Measurements from ENCODE around the gene ZXDC. TPM values are rescaled to one million over a fixed set of nuclear protein-coding genes. Genes with fewer than 3 reads are reported as not detected.

ZXDC gene
- total RNA-seq, 1 donor from 2014 or later = 29.4 TPM

DNA sequence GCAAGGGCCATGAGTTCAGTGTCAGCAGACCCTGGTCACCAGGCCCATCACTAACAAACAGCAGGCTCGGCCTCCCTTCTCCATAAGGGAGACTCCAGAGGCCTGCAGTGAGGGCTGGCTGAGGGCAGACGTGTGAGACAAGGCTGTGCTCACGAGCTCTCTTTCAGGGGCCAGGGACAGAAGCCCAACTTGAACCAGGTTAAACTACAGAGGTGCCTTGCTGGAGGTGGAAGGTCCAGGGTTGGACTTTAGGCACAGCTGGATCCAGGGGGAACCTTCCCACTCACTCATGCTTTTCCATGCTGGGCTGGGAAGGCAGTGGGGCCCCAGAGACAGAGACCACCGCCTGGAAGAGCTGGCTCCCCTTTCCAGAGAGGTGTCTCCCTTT, 62.0 kb downstream of the ZXDC start:
- no peaks in the 10 kb centered on the region for H3K4me1 Mint-ChIP-seq (ENCODE audit: low read depth)
- intact Hi-C loops (cut with micrococcal nuclease) = no loop called here
- no peak for DNase-seq (ENCODE audit: low spot score)
- no peak overlapping the region for H3K4me3 Mint-ChIP-seq
- H3K9me3 Mint-ChIP-seq = no peaks in the 10 kb centered on the region
- H3K36me3 Mint-ChIP-seq (ENCODE audit: low read depth) = no peaks in the 10 kb centered on the region
- peaks cover 15% of the 10 kb centered on the region for H3K27me3 Mint-ChIP-seq (ENCODE audit: insufficient read depth)
- no peak overlapping the region for H3K27ac Mint-ChIP-seq

DNA sequence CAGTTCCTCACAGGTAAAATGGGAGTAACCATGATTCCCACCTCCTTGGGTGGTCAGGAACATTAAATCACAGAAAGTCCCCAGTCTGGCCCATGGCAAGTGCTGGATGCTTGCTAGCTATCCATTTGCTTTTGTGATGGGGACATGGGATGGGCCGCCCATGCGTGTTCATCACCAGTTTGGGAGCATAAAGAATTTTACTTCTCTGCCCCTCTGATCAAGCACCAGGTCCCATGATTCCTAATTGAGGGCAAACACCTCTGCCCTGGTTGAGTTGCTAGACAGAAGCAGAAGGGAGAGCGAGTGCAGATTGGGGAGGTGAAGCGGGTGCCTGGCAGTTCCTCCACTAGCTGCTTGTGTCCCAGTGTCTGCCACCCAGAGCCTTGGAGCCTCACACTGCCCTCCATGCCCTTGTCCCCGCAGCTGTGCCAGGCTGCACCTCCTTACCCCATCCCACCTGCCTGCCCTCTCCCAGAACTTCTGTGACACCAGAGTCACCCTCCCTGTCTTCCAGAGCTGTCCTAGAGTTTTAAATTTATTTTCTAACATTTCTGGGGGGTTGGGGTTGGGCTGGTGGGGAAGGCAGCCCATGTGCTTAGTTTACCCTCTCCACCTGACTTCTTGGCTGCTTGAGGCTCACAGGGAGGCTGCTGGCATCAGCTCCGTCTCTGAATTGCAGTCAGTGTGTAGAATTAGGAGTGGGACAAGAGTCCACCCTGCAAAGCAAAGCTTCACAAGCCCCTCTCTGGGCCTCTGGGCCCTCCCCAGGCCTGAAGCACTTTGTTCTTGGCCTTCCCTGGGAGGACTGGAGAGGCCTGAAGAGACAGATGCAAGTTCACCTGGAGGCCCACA, 62.6 kb downstream of the ZXDC start:
- intact Hi-C loops (cut with micrococcal nuclease) = no loop called here
- H3K9me3 Mint-ChIP-seq = no peaks in the 10 kb centered on the region
- H3K36me3 Mint-ChIP-seq (ENCODE audit: low read depth) = no peaks in the 10 kb centered on the region
- no peaks in the 10 kb centered on the region for H3K4me1 Mint-ChIP-seq (ENCODE audit: low read depth)
- no peak overlapping the region for H3K4me3 Mint-ChIP-seq
- no peak for DNase-seq (ENCODE audit: low spot score)
- H3K27me3 Mint-ChIP-seq (ENCODE audit: insufficient read depth) = peaks cover 15% of the 10 kb centered on the region
- no peak overlapping the region for H3K27ac Mint-ChIP-seq

DNA sequence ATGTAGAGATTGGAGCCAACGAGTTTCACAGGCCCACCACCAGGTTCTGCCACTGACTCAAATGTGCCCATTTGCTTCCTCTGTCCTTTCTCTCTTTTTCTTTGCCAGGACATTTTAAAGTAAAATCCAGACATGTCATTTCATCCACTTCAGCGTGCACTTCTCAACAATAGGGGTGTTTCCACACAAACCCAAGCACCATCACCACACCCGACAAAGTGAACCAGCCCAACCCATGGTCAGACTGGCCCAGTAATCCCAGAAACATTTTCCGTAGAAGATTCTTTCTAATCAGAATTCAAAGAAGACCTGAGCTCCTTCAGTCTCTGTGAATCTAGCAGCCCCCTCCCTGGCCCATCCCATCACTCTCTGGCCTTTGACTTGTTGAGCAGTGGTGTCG, 67.6 kb downstream of the ZXDC start:
- Mint-ChIP-seq H3K36me3 (ENCODE audit: low read depth) (no peaks in the 10 kb centered on the region), H3K9me3 (no peaks in the 10 kb centered on the region), H3K27me3 (ENCODE audit: insufficient read depth) (peaks cover 13% of the 10 kb centered on the region), H3K4me3 (no peak overlapping the region), H3K27ac (no peak overlapping the region), H3K4me1 (ENCODE audit: low read depth) (no peaks in the 10 kb centered on the region)
- no peak for DNase-seq (ENCODE audit: low spot score)
- intact Hi-C loops (cut with micrococcal nuclease) = no loop called here

DNA sequence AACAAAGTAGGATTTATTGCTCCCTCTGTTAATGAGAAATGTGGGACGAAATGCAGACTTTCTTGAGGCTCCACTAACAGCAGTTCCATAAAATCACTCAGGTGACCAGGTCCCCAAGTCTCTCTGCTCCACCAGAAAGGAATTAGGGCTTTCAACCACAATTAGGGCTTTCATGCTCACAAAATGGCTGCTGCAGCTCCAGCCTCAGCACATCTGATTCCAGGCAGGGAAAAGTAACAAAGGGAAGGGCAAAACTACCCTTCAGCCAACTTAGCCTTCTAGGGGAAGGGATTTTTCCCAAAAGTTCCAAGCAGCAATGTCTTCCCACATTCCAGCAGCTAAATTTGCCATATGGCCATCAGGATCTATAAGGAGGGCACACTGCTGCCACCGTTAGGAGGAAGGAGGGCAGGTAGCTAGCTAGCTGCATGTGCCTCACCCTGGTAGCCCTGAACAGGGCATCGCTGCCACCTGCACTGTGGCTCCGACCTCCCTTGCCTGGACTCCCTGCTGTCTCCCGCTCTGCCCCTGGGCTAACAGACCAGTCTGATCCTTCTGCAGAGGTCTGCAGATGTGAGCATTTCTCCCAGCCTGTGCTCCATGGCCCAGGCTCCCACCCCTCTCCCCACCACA, 68.2 kb downstream of the ZXDC start:
- Mint-ChIP-seq H3K27ac (no peak overlapping the region), H3K36me3 (ENCODE audit: low read depth) (no peaks in the 10 kb centered on the region), H3K4me1 (ENCODE audit: low read depth) (no peaks in the 10 kb centered on the region), H3K9me3 (no peaks in the 10 kb centered on the region), H3K27me3 (ENCODE audit: insufficient read depth) (peaks cover 13% of the 10 kb centered on the region), H3K4me3 (no peak overlapping the region)
- no peak for DNase-seq (ENCODE audit: low spot score)
- intact Hi-C loops (cut with micrococcal nuclease) = no loop called here

DNA sequence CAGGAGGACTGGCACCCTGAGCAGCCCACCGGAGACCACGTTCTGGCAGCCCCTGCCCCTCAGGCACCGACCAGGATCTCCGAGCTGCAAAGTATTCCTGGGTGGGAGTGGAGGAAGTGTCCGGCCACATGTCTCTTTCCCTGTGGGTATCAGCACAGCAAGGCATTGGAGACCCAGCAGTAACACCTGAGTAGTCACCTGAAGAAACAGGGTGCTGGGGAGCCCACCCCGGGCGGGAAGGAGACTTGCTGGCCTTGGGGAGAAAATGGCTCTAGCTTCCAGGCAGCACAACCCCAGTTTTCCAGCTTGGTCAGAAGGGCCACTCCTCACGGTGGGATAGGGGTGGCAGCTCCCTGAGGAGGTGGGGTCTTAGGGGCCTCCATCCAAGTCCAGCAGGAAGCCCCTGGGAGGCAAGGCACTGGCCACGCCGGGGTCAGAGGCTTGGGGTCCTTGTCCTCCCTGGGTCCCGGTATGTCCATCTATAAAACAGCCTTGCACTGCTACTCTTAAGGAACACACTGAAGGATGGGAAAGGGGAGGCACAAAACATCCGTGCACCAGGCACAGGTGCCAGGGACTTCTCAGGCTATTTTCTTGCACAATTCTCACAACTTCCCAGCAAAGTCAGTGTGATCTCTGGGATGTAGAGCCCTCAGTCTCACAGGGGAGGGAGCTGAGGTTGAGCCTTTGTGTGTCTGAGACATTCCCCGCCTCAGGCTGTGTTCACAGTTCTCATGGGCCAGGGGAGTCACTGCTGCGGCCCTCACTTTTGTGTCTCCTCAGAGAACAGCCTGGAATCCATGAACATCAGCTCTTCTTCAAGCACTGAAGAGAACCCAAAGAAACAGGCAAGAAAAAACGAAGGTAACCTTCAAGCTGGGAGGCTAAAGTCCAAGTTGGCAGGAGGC, 69.0 kb downstream of the ZXDC start:
- H3K9me3 Mint-ChIP-seq = no peaks in the 10 kb centered on the region
- H3K4me3 Mint-ChIP-seq = no peak overlapping the region
- H3K4me1 Mint-ChIP-seq (ENCODE audit: low read depth) = no peaks in the 10 kb centered on the region
- H3K27me3 Mint-ChIP-seq (ENCODE audit: insufficient read depth) = peaks cover 10% of the 10 kb centered on the region
- H3K36me3 Mint-ChIP-seq (ENCODE audit: low read depth) = no peaks in the 10 kb centered on the region
- intact Hi-C loops (cut with micrococcal nuclease) = no loop called here
- DNase-seq (ENCODE audit: low spot score) = no peak
- no peak overlapping the region for H3K27ac Mint-ChIP-seq

DNA sequence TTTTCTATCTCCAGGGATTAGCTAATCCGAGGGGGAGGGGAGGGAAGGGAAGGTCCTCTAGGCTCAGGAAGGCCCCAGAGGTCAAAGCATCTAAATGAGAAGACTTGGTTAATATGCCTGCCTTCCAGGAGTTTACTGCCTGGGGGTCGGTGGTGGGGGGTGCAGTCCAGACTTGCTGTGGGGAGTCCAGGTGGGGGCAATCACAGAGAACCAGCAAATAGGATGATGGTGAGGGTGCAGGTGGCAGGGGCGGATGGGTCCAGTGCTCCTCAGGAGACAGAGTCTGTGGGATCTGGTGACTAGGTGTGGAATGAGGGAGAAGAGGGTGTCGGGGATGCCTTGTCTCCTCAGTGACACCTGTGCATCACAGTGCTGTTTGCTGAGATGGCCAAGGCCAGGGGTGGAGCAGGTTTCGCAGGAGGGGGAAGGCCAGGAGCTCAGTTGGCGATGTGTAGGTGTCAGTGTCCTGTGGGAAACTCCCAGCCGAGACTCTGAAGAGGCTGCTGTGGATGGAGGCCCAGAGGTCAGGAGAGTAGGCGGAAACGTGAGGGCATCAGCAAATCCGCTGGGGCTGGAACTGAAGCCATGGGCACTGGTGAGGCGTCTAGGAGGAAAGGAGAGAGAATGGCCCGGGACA, 72.9 kb downstream of the ZXDC start:
- intact Hi-C loops (cut with micrococcal nuclease) = no loop called here
- H3K27me3 Mint-ChIP-seq (ENCODE audit: insufficient read depth) = no peaks in the 10 kb centered on the region
- H3K9me3 Mint-ChIP-seq = no peaks in the 10 kb centered on the region
- DNase-seq (ENCODE audit: low spot score) = no peak
- H3K4me3 Mint-ChIP-seq = no peak overlapping the region
- no peak overlapping the region for H3K27ac Mint-ChIP-seq
- no peaks in the 10 kb centered on the region for H3K4me1 Mint-ChIP-seq (ENCODE audit: low read depth)
- no peaks in the 10 kb centered on the region for H3K36me3 Mint-ChIP-seq (ENCODE audit: low read depth)

DNA sequence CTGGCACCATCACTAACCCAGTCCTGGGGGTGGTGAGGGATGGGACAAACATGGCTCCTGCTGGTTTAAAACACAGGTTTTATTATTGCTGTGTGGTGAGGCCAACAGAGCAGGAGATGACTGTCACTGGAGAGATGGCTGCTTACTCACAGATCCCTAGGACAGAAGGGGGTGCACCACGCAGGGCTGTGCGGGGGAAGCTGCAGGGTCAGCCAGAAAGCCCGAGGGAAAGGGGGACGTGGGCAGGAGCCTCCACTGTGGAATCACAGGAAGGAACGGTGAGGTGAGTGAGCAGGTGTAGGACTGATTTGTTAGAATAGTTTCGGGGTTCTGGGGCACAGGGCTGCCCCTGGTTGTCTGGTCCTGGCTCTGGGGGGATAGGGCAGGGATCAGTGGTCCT, 73.5 kb downstream of the ZXDC start:
- Mint-ChIP-seq H3K36me3 (ENCODE audit: low read depth) (no peaks in the 10 kb centered on the region), H3K4me1 (ENCODE audit: low read depth) (no peaks in the 10 kb centered on the region), H3K27ac (no peak overlapping the region), H3K9me3 (no peaks in the 10 kb centered on the region), H3K4me3 (no peak overlapping the region), H3K27me3 (ENCODE audit: insufficient read depth) (peaks cover 1% of the 10 kb centered on the region)
- no peak for DNase-seq (ENCODE audit: low spot score)
- intact Hi-C loops (cut with micrococcal nuclease) = no loop called here

DNA sequence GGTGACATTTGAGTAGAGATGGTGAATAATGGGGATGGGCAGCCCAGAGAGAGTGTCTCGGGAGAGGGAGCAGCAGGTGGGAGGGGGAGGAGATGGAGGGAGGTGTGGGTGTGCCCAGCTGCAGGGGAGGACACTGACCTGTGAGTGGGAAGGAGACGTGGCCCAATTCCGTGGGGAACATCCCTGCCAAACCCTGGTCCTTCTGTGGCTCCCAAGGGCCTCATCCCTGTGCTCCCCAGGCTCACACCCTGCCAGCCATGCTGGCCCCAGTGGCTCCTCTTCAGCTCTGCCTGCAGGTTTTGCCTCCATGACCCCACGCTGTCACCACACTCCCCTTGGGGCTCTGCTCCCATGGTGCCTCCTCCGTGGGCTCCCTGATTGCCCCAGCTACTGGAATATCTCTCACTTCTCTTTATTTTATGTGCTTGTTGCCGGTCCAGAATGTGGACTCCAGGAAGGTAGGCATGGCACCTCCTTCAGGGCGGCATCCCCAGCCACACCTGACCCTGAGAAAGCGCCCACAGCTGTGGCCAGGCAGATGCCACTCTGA, 74.0 kb downstream of the ZXDC start:
- Mint-ChIP-seq H3K27me3 (ENCODE audit: insufficient read depth) (peaks cover 2% of the 10 kb centered on the region), H3K36me3 (ENCODE audit: low read depth) (no peaks in the 10 kb centered on the region), H3K27ac (no peak overlapping the region), H3K9me3 (no peaks in the 10 kb centered on the region), H3K4me1 (ENCODE audit: low read depth) (no peaks in the 10 kb centered on the region), H3K4me3 (no peak overlapping the region)
- DNase-seq (ENCODE audit: low spot score) = no peak
- intact Hi-C loops (cut with micrococcal nuclease) = no loop called here

DNA sequence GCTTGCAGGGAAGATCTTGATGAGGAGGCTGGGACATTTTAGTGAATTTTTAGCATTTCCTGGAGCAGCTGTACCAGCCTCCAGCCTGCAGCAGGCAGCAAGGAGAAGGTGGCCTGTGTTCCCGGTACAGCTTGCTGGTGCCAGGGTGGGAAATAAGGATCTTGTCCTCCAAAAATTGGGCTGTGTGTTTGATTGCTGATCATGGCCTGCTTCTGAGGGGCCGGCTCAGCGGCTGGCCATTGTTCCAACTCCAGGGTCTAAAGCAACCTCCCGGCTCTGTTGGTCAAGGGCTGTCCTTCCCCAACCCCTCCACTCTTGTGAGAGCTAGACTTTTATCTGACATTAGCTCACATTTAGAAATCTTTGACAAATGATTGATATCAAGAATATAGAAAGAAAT, 75.9 kb downstream of the ZXDC start:
- no peaks in the 10 kb centered on the region for H3K9me3 Mint-ChIP-seq
- peaks cover 2% of the 10 kb centered on the region for H3K27me3 Mint-ChIP-seq (ENCODE audit: insufficient read depth)
- no peaks in the 10 kb centered on the region for H3K4me1 Mint-ChIP-seq (ENCODE audit: low read depth)
- no peak for DNase-seq (ENCODE audit: low spot score)
- no peak overlapping the region for H3K4me3 Mint-ChIP-seq
- H3K27ac Mint-ChIP-seq = no peak overlapping the region
- no peaks in the 10 kb centered on the region for H3K36me3 Mint-ChIP-seq (ENCODE audit: low read depth)
- intact Hi-C loops (cut with micrococcal nuclease) = no loop called here

DNA sequence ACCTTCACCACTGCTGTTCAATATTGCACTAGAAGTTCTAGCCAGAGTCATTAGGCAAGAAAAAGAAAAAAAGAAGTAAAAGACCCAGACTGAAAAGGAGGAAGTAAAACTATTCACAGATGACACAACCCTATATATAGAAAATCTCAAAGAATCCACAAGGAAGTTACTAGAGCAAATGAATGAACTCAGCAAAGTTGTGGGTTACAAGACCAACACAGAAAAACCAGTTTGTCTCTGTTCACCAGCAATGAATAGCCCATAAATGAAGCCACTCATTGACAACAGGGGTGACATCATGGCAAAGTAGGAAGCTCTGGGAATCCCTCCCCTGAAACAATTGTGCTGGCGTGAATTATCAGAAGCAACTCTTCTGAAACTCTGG, 76.3 kb downstream of the ZXDC start:
- intact Hi-C loops (cut with micrococcal nuclease) = no loop called here
- no peak for DNase-seq (ENCODE audit: low spot score)
- no peaks in the 10 kb centered on the region for H3K4me1 Mint-ChIP-seq (ENCODE audit: low read depth)

DNA sequence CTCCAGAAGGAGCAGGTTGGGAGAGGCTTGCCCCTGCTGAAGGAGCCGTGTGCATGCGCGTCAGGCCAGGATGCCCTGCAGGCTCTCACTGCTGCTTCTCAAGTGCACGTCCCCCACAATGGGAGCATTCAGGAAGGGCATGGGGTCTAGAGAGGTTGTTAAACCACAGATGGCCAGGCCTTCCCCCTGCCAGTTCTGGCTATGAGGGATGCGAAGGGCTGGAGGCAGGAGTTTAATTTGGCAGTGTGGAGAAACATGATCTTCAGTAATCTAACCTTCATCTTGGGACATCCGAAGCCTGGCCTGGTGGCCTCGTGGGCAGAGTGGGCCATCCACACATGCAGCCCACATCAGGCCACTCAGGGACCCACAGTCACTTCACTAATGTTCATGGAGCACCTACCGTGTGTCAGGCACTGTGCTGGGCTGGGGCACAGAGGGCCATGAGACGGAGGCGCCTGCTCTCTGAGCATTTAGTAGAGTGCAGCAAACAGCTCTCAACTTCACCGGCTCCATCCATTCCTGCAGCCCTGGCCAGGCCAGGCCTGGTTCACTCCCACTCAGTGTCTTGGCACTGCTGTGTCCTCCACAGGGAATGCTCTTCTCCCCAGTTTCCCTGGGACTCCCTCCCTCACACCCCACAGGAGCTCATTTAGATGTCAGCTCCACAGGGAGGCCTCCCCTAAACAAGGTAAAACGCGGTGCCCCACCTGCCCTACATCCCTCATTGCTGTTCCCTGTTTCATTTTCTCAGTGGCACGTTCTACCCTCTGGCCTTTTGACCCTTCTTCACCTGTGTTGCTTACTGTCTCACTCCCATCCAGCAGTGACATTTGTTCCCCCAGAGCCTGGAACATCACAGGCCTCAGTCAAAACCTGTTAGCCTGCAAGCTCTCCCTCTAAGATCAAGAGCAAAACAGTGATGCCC, 77.0 kb downstream of the ZXDC start:
- intact Hi-C loops (cut with micrococcal nuclease) = no loop called here
- Mint-ChIP-seq H3K4me3 (no peak overlapping the region), H3K36me3 (ENCODE audit: low read depth) (no peaks in the 10 kb centered on the region), H3K4me1 (ENCODE audit: low read depth) (no peaks in the 10 kb centered on the region), H3K27ac (no peak overlapping the region), H3K27me3 (ENCODE audit: insufficient read depth) (peaks cover 6% of the 10 kb centered on the region), H3K9me3 (no peaks in the 10 kb centered on the region)
- no peak for DNase-seq (ENCODE audit: low spot score)

More for the DNA sequence above, 76.3 kb downstream of the ZXDC start:
- Mint-ChIP-seq H3K27me3 (ENCODE audit: insufficient read depth) (peaks cover 4% of the 10 kb centered on the region), H3K36me3 (ENCODE audit: low read depth) (no peaks in the 10 kb centered on the region), H3K27ac (no peak overlapping the region), H3K4me3 (no peak overlapping the region), H3K9me3 (no peaks in the 10 kb centered on the region)

Measured in activated T-helper 1 cell treated with anti-CD3 and anti-CD28 coated beads, Interleukin-12 subunit alpha, Interleukin-12 subunit beta, Interleukin-2, Interleukin-4 antibody, amounts not matched to agents 30 ng/mL and 10 ng/mL and 1 ng/mL, durations not matched to agents 14 hours and 24 hours and 36 hours (primary cell).